Duodenal mucosa (tissue), 2 donors: ENCODE data around the gene HSPA9.
A peak's percentile ranks its signal among the peaks of the same experiment; 100 is the strongest.

Source experiments
- H3K27ac ChIP-seq: one replicate; pipeline ENCODE4 v1.7.0; 2013; ENCODE audit warnings: low read depth, low read length
- H3K27me3 ChIP-seq, 2 donors: one replicate each; pipeline ENCODE4 v1.7.0; 2013; ENCODE audit warnings: low read length in 2 of 2, control low read depth in 1 of 2; ENCODE audit not compliant: insufficient read depth in 2 of 2, control insufficient read depth in 1 of 2
- H3K36me3 ChIP-seq, 2 donors: one replicate each; pipeline ENCODE4 v1.7.0; 2013; ENCODE audit warnings: low read length in 2 of 2, control low read depth in 1 of 2; ENCODE audit not compliant: insufficient read depth in 2 of 2, control insufficient read depth in 1 of 2
- H3K4me1 ChIP-seq, 2 donors: one replicate each; pipeline ENCODE4 v1.7.0; 2013; ENCODE audit warnings: low read length in 2 of 2, control low read depth in 1 of 2; ENCODE audit not compliant: insufficient read depth in 2 of 2, control insufficient read depth in 1 of 2
- H3K4me3 ChIP-seq, 2 donors: one replicate each; pipeline ENCODE4 v1.7.0; 2013; ENCODE audit warnings: low read length in 2 of 2, low read depth in 1 of 2
- H3K9ac ChIP-seq, 2 donors: one replicate each; pipeline ENCODE4 v1.7.0; 2013; ENCODE audit warnings: low read length in 2 of 2, low read depth in 1 of 2
- H3K9me3 ChIP-seq, 2 donors: one replicate each; pipeline ENCODE4 v1.7.0; 2013; ENCODE audit warnings: low read length in 2 of 2, control low read depth in 1 of 2; ENCODE audit not compliant: control insufficient read depth in 1 of 2

HSPA9 gene

GRCh38 chr5:138544181-138545134, 30.7 kb downstream of the HSPA9 start:
- peaks cover 38 to 40% of the 10 kb centered on the region in 2 donors for H3K4me1 ChIP-seq
- H3K4me3 ChIP-seq = peak overlapping the region; percentile 99

GRCh38 chr5:138543730-138544104, 31.5 kb downstream of the HSPA9 start:
- no peaks in the 10 kb centered on the region for H3K27me3 ChIP-seq
- H3K4me1 ChIP-seq = peaks cover 44% of the 10 kb centered on the region in 2 donors

More at GRCh38 chr5:138544181-138545134, 30.7 kb downstream of the HSPA9 start:
- H3K9me3 ChIP-seq = no peaks in the 10 kb centered on the region
- peak overlapping the region; percentile 99 to 100 for H3K9ac ChIP-seq
- H3K27ac ChIP-seq = peak overlapping the region; percentile 99
- H3K27me3 ChIP-seq = no peaks in the 10 kb centered on the region
- no peaks in the 10 kb centered on the region for H3K36me3 ChIP-seq

GRCh38 chr5:138542956-138543729, 32.1 kb downstream of the HSPA9 start, which contains the start of gene ETF1:
ETF1 (minus strand) TSS chr5:138543236; CDS start chr5:138542918, 318 bp downstream.
- H3K4me1 ChIP-seq = peaks cover 44% of the 10 kb centered on the region in 2 donors
- no peaks in the 10 kb centered on the region for H3K9me3 ChIP-seq
- peak within 1 kb of the TSS; percentile 99 to 100 for H3K9ac ChIP-seq
- no peaks in the 10 kb centered on the region for H3K36me3 ChIP-seq
- peak within 1 kb of the TSS; percentile 99 for H3K27ac ChIP-seq
- H3K27me3 ChIP-seq = no peaks in the 10 kb centered on the region
- H3K4me3 ChIP-seq = peak within 1 kb of the TSS; percentile 99

More at GRCh38 chr5:138543730-138544104, 31.5 kb downstream of the HSPA9 start:
- H3K9me3 ChIP-seq = no peaks in the 10 kb centered on the region
- H3K27ac ChIP-seq = peak overlapping the region; percentile 99
- H3K36me3 ChIP-seq = no peaks in the 10 kb centered on the region
- H3K9ac ChIP-seq = peak overlapping the region; percentile 99 to 100
- H3K4me3 ChIP-seq = peak overlapping the region; percentile 99

- peaks cover 44% of the 10 kb centered on the region in 2 donors for H3K4me1 ChIP-seq
- no peaks in the 10 kb centered on the region for H3K36me3 ChIP-seq
- peak overlapping the region; percentile 94 for H3K27ac ChIP-seq
- H3K9ac ChIP-seq = peak overlapping the region; percentile 97 to 98
- no peaks in the 10 kb centered on the region for H3K9me3 ChIP-seq
- no peaks in the 10 kb centered on the region for H3K27me3 ChIP-seq
- H3K4me3 ChIP-seq = peak overlapping the region; percentile 76 to 96
Observed at GRCh38 chr5:138542180-138542955, 32.8 kb downstream of the HSPA9 start.

GRCh38 chr5:138541511-138542179, 33.6 kb downstream of the HSPA9 start:
- H3K4me1 ChIP-seq = peaks cover 44 to 48% of the 10 kb centered on the region in 2 donors
- peak overlapping the region; percentile 97 to 98 for H3K9ac ChIP-seq
- H3K27me3 ChIP-seq = no peaks in the 10 kb centered on the region
- peaks cover 0 to 4% of the 10 kb centered on the region in 2 donors for H3K36me3 ChIP-seq
- H3K9me3 ChIP-seq = no peaks in the 10 kb centered on the region
- peak overlapping the region; percentile 94 for H3K27ac ChIP-seq
- H3K4me3 ChIP-seq = peak overlapping the region; percentile 76 to 96

GRCh38 chr5:138539791-138540190, 35.4 kb downstream of the HSPA9 start:
- H3K9me3 ChIP-seq = no peaks in the 10 kb centered on the region
- no peak overlapping the region for H3K9ac ChIP-seq
- peaks cover 0 to 6% of the 10 kb centered on the region in 2 donors for H3K36me3 ChIP-seq
- no peak overlapping the region for H3K27ac ChIP-seq
- H3K4me1 ChIP-seq = peaks cover 37 to 42% of the 10 kb centered on the region in 2 donors
- no peak overlapping the region for H3K4me3 ChIP-seq
- H3K27me3 ChIP-seq = no peaks in the 10 kb centered on the region

- Histone ChIP-seq H3K4me3 (no peak overlapping the region), H3K9ac (no peak overlapping the region), H3K4me1 (peaks cover 30 to 35% of the 10 kb centered on the region in 2 donors), H3K27me3 (no peaks in the 10 kb centered on the region), H3K36me3 (peaks cover 0 to 6% of the 10 kb centered on the region in 2 donors), H3K27ac (no peak overlapping the region), H3K9me3 (no peaks in the 10 kb centered on the region)
Observed at GRCh38 chr5:138538943-138539627, 36.1 kb downstream of the HSPA9 start.

GRCh38 chr5:138536665-138537315, 38.4 kb downstream of the HSPA9 start:
- no peak overlapping the region for H3K9ac ChIP-seq
- no peak overlapping the region for H3K4me3 ChIP-seq
- H3K27ac ChIP-seq = no peak overlapping the region
- no peaks in the 10 kb centered on the region for H3K27me3 ChIP-seq
- H3K9me3 ChIP-seq = no peaks in the 10 kb centered on the region
- peaks cover 0 to 10% of the 10 kb centered on the region in 2 donors for H3K36me3 ChIP-seq
- peaks cover 25 to 34% of the 10 kb centered on the region in 2 donors for H3K4me1 ChIP-seq
